HG03103 (cell line): ENCODE results near the gene MANSC1.
A peak's percentile ranks its signal among the peaks of the same experiment; 100 is the strongest.
"Not testable (repeated sequence)": the region's sequence is repeated elsewhere in the genome, so short reads cannot be mapped to it uniquely, and the experiment has no call there.

Source experiments
- ATAC-seq: cut with Tn5 transposase; IDR thresholded peaks from one replicate; pipeline ENCODE4 v1.9.1; 2021; ENCODE audit warnings: low read depth; ENCODE audit not compliant: unreplicated experiment

The MANSC1 gene

GRCh38 chr12:12365931-12366431 lies 15.9 kb upstream of the MANSC1 start:
- no peak for ATAC-seq

- ATAC-seq, result no peak
Observed at GRCh38 chr12:12365446-12365802, 15.4 kb upstream of the MANSC1 start.

GRCh38 chr12:12364787-12365445 lies 14.9 kb upstream of the MANSC1 start:
- ATAC-seq, result no peak

GRCh38 chr12:12358528-12358927 lies 8.5 kb upstream of the MANSC1 start:
- no peak for ATAC-seq

GRCh38 chr12:12357719-12358461 lies 7.8 kb upstream of the MANSC1 start:
- peak; percentile 5 for ATAC-seq

GRCh38 chr12:12356896-12357718 lies 7.1 kb upstream of the MANSC1 start, which contains the start of gene BORCS5:
TSS of gene BORCS5 (plus strand) at chr12:12357078. CDS start at chr12:12357452, 374 bp downstream.
- peak; percentile 82 for ATAC-seq

GRCh38 chr12:12356467-12356895 lies 6.4 kb upstream of the MANSC1 start:
- no peak for ATAC-seq

GRCh38 chr12:12353807-12354206 lies 3.8 kb upstream of the MANSC1 start:
- ATAC-seq, result no peak

- ATAC-seq, result no peak
Observed at GRCh38 chr12:12353276-12353675, 3.2 kb upstream of the MANSC1 start.

- ATAC-seq, result not testable (repeated sequence)
Observed at GRCh38 chr12:12351468-12352185, 1.6 kb upstream of the MANSC1 start.

- no peak for ATAC-seq
Observed at GRCh38 chr12:12350868-12351463, 924 bp upstream of the MANSC1 start.

- no peak for ATAC-seq
Observed at GRCh38 chr12:12338527-12339168, 11.4 kb downstream of the MANSC1 start.

- ATAC-seq, result no peak
Observed at GRCh38 chr12:12336511-12336910, 13.5 kb downstream of the MANSC1 start.

GRCh38 chr12:12336049-12336411 lies 14.0 kb downstream of the MANSC1 start:
- no peak for ATAC-seq

- ATAC-seq, result no peak
Observed at GRCh38 chr12:12334367-12335040, 15.5 kb downstream of the MANSC1 start.

- ATAC-seq, result no peak
Observed at GRCh38 chr12:12333407-12334366, 16.4 kb downstream of the MANSC1 start.

GRCh38 chr12:12331896-12332295 lies 18.1 kb downstream of the MANSC1 start:
- ATAC-seq, result no peak

- ATAC-seq, result no peak
Observed at GRCh38 chr12:12331244-12331771, 18.7 kb downstream of the MANSC1 start.
